ENCODE measurements around the gene FERMT2. TPM values are rescaled to one million over a fixed set of nuclear protein-coding genes. Genes with fewer than 3 reads are reported as not detected.

FERMT2 gene, protein sequence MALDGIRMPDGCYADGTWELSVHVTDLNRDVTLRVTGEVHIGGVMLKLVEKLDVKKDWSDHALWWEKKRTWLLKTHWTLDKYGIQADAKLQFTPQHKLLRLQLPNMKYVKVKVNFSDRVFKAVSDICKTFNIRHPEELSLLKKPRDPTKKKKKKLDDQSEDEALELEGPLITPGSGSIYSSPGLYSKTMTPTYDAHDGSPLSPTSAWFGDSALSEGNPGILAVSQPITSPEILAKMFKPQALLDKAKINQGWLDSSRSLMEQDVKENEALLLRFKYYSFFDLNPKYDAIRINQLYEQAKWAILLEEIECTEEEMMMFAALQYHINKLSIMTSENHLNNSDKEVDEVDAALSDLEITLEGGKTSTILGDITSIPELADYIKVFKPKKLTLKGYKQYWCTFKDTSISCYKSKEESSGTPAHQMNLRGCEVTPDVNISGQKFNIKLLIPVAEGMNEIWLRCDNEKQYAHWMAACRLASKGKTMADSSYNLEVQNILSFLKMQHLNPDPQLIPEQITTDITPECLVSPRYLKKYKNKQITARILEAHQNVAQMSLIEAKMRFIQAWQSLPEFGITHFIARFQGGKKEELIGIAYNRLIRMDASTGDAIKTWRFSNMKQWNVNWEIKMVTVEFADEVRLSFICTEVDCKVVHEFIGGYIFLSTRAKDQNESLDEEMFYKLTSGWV
- 183 TPM for polyA plus RNA-seq (ENCODE audit: insufficient read length)
- long read RNA-seq, donor 1, transcript FERMT2-201 (15 exons, 3,338 nt) = major isoform, 7 of 39 reads
- long read RNA-seq, donor 1, partial matches to known transcripts = 28 of 39 reads
- long read RNA-seq, donor 1, other reads (novel, unspliced or antisense) = 0 of 39 reads
- long read RNA-seq, donor 2, transcript FERMT2-201 (15 exons, 3,338 nt) = major isoform, 6 of 26 reads
- long read RNA-seq, donor 2, partial matches to known transcripts = 16 of 26 reads
- long read RNA-seq, donor 2, other reads (novel, unspliced or antisense) = 0 of 26 reads
- long read RNA-seq, donor 3, partial matches to known transcripts = 15 of 17 reads
- long read RNA-seq, donor 3, other reads (novel, unspliced or antisense) = 0 of 17 reads
- long read RNA-seq, donor 4 = 0 reads
- long read RNA-seq, donor 5, transcript FERMT2-201 (15 exons, 3,338 nt) = major isoform, 18 of 45 reads
- long read RNA-seq, donor 5, partial matches to known transcripts = 23 of 45 reads
- long read RNA-seq, donor 5, other reads (novel, unspliced or antisense) = 0 of 45 reads
- long read RNA-seq, donor 6, partial matches to known transcripts = 25 of 29 reads
- long read RNA-seq, donor 6, other reads (novel, unspliced or antisense) = 0 of 29 reads
- long read RNA-seq, donor 7, transcript FERMT2-201 (15 exons, 3,338 nt) = major isoform, 5 of 33 reads
- long read RNA-seq, donor 7, partial matches to known transcripts = 24 of 33 reads
- long read RNA-seq, donor 7, other reads (novel, unspliced or antisense) = 0 of 33 reads
- long read RNA-seq, donor 8, partial matches to known transcripts = 5 of 9 reads
- long read RNA-seq, donor 8, other reads (novel, unspliced or antisense) = 0 of 9 reads

DNA sequence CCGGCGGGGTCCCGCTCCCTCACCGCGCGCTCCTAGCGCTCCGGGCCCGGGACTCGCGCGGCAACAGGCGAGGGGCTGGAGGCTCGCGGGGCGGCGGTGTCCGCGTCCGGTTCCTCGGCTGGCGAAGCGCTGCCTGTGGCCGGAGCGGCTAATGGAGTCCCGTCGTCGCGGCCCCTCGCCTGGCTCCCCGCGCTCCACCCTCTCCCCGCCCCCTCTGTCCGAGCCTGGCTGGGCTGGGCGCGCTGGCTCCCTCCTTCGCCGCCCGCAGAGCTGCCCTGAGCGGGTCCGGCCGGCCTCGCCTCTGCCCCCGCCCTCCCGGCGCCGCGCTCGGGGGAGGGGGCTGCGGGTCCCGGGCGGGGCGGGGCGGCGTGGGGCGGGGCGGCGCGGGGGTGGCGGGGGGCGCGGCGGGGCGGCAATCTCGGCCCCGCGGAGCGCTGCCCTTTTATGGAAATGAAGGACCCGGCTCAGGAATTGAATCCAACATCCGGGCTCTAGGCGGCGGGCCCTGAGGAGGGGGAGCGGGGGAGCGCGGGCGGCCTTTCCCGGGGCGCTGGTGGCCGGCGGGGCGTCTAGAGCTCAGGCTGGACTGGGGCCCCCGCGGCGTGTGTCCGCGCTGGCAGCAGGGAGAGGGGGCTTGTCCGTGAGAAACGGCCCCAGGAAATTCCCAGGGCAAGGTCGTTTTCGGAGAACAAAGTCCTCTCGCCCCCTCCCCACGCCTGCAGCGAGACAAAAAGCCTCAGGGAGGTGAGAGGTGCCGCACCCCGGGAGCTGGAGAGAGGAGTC, at the start of gene FERMT2:
FERMT2 (minus strand) TSS at position 153 of the 783 bp plus-strand sequence. CDS start 482 bp downstream, outside the sequence.
- DNase-seq = peak; percentile 92

DNA sequence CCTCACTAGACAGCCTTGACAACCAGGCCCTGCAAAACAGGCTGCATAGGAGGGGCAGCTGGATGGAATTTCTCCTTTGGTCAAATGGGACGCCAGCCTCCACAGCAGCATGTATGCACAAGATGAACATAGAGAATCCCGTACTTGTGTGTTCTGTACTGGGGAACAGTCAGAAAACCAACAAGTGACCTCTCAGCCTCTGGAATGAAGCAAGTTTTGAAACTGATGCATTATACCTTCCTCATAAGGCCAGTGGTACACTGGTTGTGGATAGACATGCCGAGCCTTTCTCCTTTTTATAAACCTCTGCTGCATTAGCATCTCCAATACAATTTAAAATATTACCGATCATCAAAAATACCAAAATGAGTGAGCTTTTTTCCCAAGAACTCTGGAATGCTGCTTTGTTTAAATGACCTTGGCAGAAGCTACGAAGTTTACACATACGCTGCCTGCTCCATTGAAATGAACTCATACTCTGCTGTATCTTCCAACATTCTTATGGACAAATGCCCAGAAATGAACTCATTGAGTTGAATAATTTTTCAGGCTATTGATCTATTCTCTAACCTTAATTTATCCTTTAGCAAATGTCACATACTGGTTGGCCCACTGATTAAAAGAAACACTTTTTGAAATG, 47.6 kb upstream of the FERMT2 start:
- DNase-seq = no peak

DNA sequence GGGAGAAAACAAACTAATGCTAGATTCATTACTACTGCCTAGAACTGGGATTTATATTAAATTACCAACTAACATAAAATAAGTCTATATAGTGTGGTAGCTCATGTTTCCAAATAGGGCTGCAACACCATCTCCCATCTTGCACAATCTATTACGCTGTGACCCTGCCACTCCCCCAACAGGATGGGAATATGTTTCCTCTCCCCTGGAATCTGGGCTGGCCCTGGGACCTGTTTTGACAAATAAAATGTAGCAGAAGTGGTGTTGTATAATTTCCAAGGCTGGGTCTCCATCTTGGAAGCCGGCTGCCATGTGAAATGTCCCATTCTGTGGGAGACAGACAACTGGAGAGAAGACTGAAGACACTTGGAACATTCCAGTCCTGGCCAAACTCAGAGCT, 45.6 kb upstream of the FERMT2 start:
- no peak for DNase-seq

DNA sequence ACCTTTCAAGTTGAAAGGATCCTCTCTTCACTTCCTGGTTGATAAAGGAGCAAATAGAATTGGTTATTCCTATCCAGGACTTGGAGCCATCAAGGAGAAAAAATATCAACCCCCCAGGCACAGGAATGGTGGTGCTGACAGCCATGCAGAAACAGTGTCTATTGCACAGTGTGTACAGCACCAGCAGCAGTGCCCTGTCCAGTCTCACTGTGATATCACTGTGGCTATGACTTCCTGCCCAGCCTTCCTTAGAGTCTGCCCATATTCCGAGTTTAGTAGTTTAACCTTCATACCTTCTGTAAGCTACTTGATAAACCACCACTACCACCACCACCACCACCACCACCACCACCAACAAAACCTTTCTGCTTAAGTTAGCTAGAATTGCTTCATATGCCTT, 45.1 kb upstream of the FERMT2 start:
- DNase-seq = no peak

DNA sequence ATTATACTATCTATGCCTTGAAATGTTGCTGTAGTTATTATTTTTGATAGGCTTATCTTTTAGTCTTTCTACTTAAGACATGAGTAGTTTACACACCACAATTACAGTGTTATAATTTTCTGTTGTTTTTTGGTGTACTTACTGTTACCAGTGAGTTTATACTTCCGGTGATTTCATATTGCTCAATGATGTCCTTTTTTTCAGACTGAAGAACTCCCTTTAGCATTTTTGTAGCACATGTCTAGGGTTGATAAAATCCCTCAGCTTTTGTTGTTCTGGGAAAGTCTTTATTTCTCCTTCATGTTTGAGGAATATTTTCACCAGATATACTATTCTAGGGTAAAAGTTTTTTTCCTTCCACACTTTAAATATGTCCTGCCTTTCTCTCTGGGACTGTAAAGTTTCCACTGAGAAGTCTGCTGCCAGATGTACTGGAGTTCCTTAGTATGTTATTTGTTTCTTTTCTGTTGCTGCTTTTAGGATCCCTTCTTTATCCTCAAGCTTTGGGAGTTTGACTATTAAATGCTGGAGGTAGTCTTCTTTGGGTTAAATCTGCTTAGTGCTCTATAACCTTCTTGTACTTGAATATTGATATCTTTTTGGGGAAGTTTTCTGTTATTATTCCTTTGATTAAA, 41.5 kb upstream of the FERMT2 start:
- no peak for DNase-seq

DNA sequence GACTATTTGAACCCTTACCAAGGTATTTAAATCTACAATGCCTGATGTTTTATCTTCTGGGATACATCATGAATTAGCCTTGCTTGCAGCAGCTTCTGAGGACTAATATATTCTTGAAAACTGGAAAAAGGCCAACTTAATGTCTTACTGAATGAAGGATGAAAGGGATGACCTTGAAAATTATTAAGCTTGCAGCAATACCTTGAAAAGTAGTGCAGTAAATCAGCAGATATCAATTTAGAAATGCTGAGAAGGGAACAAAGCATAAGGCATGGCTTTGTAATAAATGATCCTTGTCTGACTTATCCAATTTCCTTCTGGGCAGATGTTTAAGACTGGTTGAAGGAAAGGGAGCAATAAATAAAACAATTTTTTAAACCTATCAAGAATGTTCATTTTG, 37.3 kb upstream of the FERMT2 start:
- DNase-seq = no peak

DNA sequence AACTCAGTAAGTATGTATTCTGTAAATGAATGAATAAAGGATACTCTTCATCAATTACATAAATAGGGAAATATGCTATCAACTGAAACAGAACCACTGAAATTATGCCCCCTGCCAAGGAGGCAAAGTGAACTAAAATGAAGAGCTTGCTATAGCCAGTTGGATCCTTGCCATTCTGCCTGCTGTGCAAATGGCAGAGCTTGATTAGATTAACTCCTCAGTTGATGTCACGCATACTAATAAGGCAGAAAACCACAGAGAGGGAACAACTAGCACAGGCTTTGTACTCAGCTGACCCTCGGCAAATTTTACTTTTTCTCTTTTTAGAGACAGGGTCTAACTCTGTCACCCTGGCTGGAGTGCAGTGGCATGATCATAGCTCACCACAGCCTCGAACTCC, 36.7 kb upstream of the FERMT2 start:
- DNase-seq = no peak

DNA sequence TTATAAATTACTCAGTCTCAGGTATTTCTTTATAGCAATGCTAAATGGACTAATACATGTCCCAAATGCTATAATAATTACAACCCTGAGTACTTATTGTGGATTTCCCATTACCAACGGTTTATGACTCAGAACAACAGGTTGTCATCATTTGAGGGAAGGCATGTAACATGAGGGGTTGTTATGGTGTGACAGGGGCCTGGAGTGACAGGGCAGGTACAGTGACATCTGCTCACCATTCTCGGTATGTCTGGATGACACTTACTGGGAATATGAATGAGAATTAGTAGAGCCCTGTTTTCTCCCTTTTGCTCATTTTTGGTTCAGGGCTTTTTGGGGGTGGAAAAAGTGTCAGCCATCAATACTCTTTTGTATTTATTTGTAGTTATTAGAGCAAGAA, 36.2 kb upstream of the FERMT2 start:
- DNase-seq = no peak

DNA sequence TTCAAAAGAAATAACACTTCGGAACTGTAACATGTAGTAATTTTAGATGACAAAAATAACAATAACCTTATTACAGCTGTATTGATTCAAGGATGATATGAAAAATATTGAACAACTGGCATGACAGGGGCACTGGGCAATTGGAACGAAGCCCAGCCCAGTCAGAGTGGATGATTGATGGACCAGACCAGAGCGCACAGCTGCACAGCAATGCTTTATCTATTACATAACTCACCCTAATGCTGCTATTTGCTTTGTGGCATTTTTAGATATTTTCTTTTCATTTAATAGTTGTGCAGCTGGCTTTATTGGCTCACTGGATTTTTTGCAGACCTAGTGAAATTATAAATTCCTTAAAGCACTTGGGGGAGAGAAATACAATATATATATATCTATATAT, 26.9 kb upstream of the FERMT2 start:
- no peak for DNase-seq

DNA sequence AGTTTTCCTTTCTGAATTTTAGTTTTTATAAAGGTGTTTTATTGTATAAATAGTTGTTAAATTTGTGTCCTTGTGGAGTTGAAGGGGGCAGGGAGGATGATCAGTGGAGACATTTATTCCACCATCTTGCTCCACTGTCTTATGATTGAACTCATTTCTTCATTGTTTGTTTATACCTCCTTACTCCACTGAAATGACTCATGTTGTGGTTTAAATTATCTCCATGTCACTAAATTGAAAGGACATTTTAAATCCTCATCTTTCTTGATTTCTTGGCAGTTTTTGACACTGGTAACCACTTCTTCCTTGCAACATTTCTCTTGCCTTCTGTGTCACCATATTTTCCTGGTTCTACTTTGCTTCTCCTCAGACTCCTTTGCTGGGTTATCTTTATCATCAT, 23.6 kb upstream of the FERMT2 start:
- no peak for DNase-seq

DNA sequence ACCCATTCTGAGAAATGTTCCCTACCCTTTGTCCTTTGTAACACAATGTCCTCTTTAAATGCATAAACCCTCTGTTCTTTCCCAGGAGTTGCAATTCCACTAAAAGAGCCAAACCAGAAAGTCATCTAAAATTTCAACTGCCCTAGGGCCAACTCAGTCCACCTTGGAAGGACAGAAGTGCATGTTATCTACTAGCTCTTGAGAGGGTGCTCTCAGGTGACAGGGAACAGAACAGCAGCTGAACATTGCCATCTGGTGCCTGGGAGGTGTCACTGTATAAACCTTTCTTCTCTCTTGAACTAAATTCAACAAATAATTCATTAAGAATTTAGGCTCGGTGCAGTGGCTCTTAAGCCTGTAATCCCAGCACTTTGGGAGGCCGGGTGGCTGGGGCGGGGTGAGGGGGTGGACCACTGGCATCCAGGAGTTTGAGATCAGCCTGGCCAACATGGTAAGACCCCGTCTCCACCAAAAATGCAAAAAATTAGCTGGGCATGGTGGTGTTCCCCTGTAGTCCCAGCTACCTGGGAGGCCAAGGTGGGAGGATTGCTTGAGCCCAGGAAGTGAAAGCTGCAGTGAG, 10.3 kb upstream of the FERMT2 start:
- peak; percentile 32 for DNase-seq

DNA sequence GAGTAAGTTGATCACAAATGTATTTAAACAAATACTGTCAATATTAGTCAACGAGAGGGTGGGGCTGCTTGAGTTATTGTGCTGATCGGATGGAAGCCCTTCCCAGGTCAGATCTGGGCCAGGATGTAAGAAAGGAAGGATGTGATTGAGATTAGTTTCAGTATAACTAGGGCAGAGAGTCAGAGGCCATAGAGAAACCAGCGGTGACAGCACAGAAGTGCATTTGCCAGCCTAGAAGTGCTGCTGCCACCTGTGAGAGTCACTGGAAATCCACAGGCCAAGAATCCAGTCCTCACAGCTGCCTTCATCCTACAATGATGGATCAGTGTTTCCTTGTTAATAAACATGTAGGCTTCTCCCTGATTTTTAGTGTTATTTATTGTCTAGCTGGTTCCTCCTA, 9.8 kb upstream of the FERMT2 start:
- DNase-seq = no peak

DNA sequence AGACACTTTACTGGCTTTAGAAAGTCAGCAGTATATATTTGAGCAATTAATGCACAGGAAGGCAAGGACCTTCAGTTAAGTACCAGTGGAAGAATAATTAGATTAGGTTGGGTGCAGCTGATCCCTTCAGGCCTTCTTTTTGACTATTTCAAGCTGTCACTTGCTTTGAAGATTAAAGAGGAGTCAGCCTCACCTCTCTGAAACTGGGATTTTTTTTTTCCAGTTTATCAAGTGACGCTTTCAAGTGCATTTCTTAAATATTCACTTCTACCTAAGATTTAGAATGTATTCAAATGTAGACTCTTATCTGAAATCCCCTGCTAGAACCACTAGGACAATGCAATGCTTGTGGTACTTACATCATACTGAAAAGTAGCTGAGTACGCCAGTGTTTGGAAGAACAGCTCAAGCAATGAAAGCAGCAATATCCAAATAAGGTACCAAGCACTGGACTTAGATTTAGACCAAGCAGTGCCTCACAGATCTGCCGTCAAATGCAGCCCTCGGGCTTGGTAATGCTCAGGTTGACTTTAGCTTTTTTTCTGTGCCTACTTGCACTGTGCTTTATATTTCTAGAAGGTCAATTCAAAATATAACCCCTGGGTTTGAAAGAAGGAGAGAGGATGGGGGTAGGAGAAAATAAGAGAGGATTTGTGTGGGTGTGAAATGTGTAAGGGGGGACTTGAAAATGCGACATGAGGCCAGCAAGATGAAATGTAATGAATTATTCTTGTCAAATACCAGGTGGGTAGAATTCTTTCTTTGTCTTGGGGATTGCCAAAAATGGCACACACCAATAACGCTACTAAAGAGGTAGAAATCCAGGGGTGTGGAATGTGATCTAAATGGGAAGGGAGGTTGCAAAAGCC, 3.7 kb upstream of the FERMT2 start:
- no peak for DNase-seq

DNA sequence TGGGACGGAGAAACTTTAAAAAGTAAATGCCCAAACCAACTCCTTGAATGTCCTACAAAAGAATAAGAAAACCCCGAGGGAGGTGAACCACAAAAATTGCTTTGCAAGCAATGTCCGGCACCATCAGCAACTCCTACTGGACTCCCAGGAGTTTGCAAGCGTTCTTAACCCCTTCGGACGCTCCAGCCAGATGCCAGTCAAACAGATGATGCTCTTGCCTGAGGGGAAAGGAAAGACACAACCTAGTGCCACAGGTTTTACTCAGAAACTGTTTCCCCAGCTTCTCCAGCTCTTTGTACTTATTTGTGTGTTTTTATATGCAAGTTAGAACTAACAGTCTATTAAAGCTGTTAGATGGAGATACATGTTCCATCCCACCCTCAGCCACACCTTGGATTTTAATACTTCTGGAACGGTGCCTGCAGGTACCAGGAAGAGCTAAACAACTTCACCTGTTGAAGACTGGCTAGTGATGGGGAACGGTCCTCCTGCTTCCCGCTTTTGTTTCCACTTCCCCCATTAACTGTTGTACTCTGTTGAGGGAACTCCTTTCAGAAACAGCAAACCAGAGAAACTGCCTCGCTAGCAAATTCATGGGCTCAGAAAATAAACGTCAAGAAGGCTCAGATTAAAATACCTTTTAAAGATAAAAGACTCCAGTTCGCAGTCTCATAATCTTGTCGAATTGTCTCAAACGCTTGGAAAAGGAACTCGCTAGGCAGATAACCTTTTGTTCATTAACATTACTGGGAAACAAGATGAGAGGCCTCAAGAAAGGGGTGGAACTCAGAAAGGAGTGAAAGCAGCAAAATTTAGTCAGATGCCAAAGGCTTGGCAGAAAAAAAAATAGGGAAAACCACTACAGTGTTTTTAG, 1.1 kb upstream of the FERMT2 start:
- peak; percentile 65 for DNase-seq

DNA sequence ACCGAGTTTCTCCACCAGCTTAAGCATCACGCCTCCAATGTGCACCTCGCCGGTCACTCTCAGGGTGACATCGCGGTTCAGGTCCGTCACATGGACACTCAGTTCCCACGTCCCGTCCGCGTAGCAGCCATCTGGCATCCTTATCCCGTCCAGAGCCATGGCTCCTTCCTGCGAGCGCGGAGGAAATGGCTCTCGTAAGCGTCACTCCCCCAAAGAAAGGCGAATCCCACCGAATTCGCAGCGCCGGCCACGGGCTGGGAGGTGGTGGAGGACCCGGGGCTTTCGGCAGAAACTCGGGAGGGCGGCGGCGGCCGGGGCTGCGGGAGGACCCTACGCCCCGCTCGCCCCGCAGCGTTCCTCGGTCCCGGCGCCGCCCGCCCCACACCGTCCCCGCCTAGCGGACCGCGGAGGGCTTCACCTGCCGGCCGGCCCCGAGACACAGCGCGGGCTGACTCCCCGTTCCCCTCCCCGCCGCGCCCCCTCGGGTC, 396 bp downstream of the FERMT2 start:
- DNase-seq = peak; percentile 63

DNA sequence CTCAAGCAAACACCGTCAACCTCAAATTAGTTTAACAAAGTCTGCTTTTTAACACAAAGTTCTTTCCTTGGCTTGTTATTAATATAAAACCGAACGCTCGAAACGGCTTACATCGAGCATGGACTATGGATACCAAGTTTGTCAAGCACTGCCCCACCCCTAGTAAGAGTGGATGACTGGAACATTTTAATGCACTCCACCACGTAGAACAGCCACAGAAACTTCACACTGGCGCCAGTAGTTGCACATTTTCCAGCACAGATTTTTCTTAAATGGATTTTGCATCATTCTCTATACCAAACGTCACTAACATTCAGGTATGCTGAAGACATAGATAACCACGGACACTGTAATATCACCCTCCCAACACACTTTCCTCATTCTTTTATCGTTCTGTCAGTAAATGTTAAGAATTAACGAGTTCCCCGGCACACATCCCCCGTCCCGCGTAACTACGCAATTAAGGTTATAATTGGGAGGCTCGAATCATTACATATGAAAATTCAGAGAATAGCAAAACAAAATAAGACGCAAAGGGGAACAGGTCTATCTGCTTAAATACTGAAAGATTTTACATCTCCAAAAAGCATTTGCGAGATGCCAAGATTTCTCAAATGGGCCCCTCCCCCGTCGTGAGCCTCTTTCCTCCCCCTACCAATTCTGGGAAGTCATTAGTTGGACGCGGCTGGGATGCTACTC, 990 bp downstream of the FERMT2 start:
- peak; percentile 46 for DNase-seq

DNA sequence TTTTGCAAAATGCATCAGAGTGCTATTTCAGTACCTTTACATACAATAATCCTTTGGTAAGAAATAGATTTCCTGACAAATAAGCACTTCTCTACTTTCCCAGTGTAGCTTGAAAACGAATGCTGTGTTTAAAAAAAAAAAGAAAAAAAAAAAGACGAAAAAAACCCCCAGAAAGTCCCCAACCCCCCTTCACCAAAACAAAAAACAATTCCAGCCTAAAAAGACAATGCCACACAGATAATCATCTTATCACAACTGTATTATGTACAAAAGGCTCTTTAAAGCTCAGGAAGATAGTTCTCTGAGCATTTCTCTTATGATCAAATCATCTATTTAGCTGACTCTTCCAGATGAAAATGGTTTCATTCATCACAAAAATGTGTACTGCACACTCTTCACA, 1.6 kb downstream of the FERMT2 start:
- DNase-seq = no peak
